H1 (cell line): ENCODE measurements around the gene NUP88. TPM values are rescaled to one million over a fixed set of nuclear protein-coding genes. Genes with fewer than 3 reads are reported as not detected.

Experiments used
- BRCA1 ChIP-seq: IDR thresholded peaks from 2 replicates; pipeline ENCODE4 v1.6.1; 2012; ENCODE audit warnings: low read depth, low read length, improper control_type of control experiment
- CTCF ChIP-seq, 3 experiments: IDR thresholded peaks; 1 replicate in 2 of 3; 2 replicates in 1 of 3; pipeline versions ENCODE4 v1.5.1 to v1.6.1; 2011; ENCODE audit warnings: low read length in 3 of 3, mild to moderate bottlenecking in 3 of 3, inconsistent platforms in 2 of 3, low read depth in 1 of 3, moderate library complexity in 1 of 3; ENCODE audit not compliant: insufficient read depth in 1 of 3; ENCODE audit errors: control extremely low read depth in 1 of 3
- EZH2 ChIP-seq: fragments of 200-600 bp; sonication (generic); IDR thresholded peaks from 2 replicates; pipeline ENCODE4 v1.7.1; 2012; ENCODE audit warnings: low read depth, mild to moderate bottlenecking, moderate library complexity, low read length, inconsistent platforms; ENCODE audit not compliant: severe bottlenecking
- POLR2A ChIP-seq, 2 experiments: IDR thresholded peaks; 1 replicate in 1 of 2; 2 replicates in 1 of 2; pipeline ENCODE4 v1.6.1; 2011; ENCODE audit warnings: low read depth in 2 of 2, low read length in 2 of 2, mild to moderate bottlenecking in 2 of 2; ENCODE audit errors: control extremely low read depth in 1 of 2
- RNF2 ChIP-seq: fragments of 200-900, 300-1000 bp; sonication (generic); IDR thresholded peaks from 2 replicates; pipeline ENCODE4 v1.7.1; 2016; ENCODE audit warnings: borderline replicate concordance, low read depth, mild to moderate bottlenecking, antibody characterized with exemption, low read length; ENCODE audit not compliant: poor library complexity, severe bottlenecking; ENCODE audit errors: missing control alignments
- polyA plus RNA-seq, 7 experiments: library from polyadenylated mRNA; depleted of rRNA in 3 of 7; stranded (reverse) in 5 of 7; unstranded in 2 of 7; fragments of >200 nt in 5 of 7; fragments of 200-250 nt in 2 of 7; gene quantifications; 1 replicate in 5 of 7; 2 replicates in 1 of 7; 4 replicates in 1 of 7; pipeline versions ENCODE4 v1.2.1 to v1.2.3, GENCODE V29; 2011 to 2013; ENCODE audit warnings: missing spikeins in 2 of 7, mixed read lengths in 2 of 7
- total RNA-seq: library from RNA; stranded (reverse); fragmentation: NEBNext Ultra II Directional; extraction: Animal tissue kit (Norgen Biotek cat#: 25700); gene quantifications from 2 replicates; pipeline ENCODE4 v1.2.1, GENCODE V29; 2021

NUP88 gene
- total and polyA plus RNA-seq, 2 of the 8 experiments (the other 6 are each of a cell fraction or from before 2014, with no cell fraction given), result 77.4 to 105 TPM

DNA sequence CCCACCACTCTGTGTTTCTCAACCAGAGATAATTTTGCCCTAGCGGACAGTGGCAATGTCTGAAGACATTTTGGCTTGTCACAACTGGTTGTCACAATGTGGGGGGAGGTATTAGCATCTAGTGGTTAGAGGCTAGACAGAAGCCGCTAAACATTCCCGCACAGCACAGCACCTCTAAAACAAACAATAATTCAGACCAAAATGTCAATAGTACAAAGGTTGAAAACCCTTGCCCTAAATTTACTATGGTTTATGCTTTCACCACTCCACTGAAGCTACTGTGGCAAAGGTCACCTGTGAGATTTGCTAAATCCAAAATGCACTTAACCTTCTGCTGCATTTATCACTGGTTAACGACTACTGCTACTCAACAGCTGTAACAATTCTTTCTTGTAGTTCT is 14.1 kb downstream of the NUP88 start (continued):
- TF ChIP-seq CTCF (IDR thresholded peaks at IDR 0.05; ENCODE audit: control extremely low read depth in 1 of 3, insufficient read depth in 1 of 3, low read depth in 1 of 3, low read length in 3 of 3), result no peak
- no peak for TF ChIP-seq POLR2A (IDR thresholded peaks at IDR 0.05; ENCODE audit: control extremely low read depth in 1 of 2, low read depth in 2 of 2, low read length in 2 of 2)
- no peak for TF ChIP-seq EZH2
- no peak for TF ChIP-seq BRCA1
- TF ChIP-seq RNF2, result no peak
